GM06990 (cell line): ENCODE results near the gene SEMA6C.
A peak's percentile ranks its signal among the peaks of the same experiment; 100 is the strongest.

Source experiments
- DNase-seq: peaks from one replicate; pipeline ENCODE4 v3.0.0-alpha.2; 2011; ENCODE audit not compliant: insufficient read length; ENCODE audit errors: extremely low read depth
- H3K27me3 ChIP-seq: replicated peaks from 2 replicates; pipeline ENCODE4 v1.6.0; 2011; ENCODE audit warnings: low read length; ENCODE audit not compliant: control insufficient read depth, insufficient read depth
- H3K36me3 ChIP-seq: 2 replicates; pipeline ENCODE4 v1.5.1; 2011; ENCODE audit warnings: low read length; ENCODE audit not compliant: control insufficient read depth, insufficient read depth
- H3K4me3 ChIP-seq: replicated peaks from 2 replicates; pipeline ENCODE4 v1.5.1; 2011; ENCODE audit warnings: low read depth, mild to moderate bottlenecking, control low read depth, low read length
- TF ChIP-seq, protein P1 (sequence below): IDR thresholded peaks from 2 replicates; pipeline ENCODE4 v1.5.1; 2011; ENCODE audit warnings: low read length, control low read depth, mild to moderate bottlenecking, inconsistent platforms; ENCODE audit not compliant: insufficient read depth, poor library complexity, severe bottlenecking

The SEMA6C gene

DNA sequence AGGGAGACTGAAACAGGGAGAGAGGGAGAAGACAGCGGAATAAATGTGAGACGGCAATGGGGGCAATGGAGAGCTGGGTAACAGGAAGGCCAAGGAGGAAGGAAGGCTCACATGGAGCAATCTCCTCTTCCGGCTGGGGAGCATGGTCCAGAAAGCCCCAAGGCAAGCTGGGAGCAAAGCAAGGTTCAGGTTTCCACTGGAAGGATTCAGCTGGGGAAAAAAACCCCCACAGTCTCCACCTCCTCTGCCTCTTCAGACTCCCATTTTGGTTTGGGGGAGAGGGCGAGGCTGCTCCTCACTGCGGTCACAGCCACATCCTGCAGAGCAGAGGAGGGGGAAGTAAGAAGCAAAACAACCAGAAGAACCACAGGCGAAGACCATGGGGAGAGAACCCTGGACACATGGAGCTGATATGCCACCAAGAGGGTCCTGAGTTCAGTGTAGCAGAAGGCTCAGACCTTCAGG lies 10.7 kb upstream of the SEMA6C start:
- no peaks in the 10 kb centered on the region for H3K27me3 ChIP-seq
- peak overlapping the region; percentile 82 for H3K4me3 ChIP-seq
- peaks cover 2% of the 10 kb centered on the region; the same call in 1 of the 2 replicates for H3K36me3 ChIP-seq
- peak; percentile 52 for DNase-seq
- TF ChIP-seq, protein P1, sequence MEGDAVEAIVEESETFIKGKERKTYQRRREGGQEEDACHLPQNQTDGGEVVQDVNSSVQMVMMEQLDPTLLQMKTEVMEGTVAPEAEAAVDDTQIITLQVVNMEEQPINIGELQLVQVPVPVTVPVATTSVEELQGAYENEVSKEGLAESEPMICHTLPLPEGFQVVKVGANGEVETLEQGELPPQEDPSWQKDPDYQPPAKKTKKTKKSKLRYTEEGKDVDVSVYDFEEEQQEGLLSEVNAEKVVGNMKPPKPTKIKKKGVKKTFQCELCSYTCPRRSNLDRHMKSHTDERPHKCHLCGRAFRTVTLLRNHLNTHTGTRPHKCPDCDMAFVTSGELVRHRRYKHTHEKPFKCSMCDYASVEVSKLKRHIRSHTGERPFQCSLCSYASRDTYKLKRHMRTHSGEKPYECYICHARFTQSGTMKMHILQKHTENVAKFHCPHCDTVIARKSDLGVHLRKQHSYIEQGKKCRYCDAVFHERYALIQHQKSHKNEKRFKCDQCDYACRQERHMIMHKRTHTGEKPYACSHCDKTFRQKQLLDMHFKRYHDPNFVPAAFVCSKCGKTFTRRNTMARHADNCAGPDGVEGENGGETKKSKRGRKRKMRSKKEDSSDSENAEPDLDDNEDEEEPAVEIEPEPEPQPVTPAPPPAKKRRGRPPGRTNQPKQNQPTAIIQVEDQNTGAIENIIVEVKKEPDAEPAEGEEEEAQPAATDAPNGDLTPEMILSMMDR: no peak

DNA sequence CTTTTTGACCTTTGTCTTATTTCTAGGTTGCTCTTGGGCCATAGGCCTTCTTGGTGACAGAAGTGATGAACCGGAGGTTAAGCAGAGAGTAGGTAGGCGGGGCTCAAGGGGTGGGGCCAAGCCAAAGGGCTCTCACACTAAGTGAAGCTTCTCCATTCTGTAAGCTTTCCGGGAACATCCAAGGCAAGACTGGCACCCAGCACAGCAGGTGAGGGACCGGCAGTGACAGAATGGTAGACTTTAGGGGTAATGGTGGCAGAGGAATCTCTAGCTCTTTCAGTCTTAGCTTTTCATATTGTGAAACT lies 10.0 kb upstream of the SEMA6C start, which contains the start of gene TNFAIP8L2:
Gene TNFAIP8L2 (plus strand): TSS at position 135 of the 305 bp plus-strand sequence. CDS start 2,049 bp downstream, outside the sequence.
- TF ChIP-seq, protein P1: no peak

DNA sequence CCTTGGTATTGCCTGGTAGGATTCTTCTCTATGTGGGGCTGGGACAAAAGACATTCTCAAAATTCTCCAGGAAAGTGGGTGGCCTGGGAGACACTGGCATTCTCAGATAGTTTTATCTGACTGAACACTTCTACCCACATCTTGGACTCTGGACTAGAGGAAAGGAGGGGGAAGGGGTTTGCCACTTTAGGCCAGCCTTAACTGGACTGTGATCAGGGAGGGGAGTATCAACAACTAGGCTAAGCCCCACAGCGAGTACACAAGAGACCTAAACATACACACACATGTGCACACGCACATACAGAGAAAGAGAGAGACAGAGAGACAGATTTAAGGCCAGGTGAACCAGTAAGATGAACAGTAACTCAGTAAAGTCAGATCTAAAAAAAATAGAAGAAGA lies 1.2 kb upstream of the SEMA6C start:
- H3K27me3 ChIP-seq: peaks cover 2% of the 10 kb centered on the region
- no peaks in the 10 kb centered on the region for H3K36me3 ChIP-seq
- H3K4me3 ChIP-seq: no peak overlapping the region
- TF ChIP-seq, protein P1: no peak
- no peak for DNase-seq

More for the DNA sequence above, 10.0 kb upstream of the SEMA6C start, which contains the start of gene TNFAIP8L2:
- Histone ChIP-seq H3K36me3 (peaks cover 2% of the 10 kb centered on the region; the same call in 1 of the 2 replicates), H3K4me3 (peak within 1 kb of the TSS; percentile 82), H3K27me3 (no peaks in the 10 kb centered on the region)
- DNase-seq: peak; percentile 56

DNA sequence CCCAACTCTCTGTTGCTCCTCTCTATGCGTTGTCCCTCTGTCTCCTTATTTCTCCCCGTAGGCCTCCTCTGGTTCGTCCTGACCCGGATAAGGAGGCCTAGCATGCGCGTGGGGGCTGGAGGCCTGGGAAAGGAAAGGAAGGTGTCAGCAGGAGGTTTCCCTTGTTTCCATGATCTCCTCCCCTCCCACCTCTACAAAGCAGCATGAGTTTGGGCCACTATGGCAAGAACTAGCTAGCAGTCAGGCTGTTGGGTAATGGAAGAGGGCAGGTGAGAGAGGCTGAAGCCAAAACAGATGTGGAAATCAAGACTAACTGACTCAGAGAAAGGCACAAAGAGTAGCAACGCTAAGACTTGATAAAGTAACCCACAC lies 687 bp upstream of the SEMA6C start:
- TF ChIP-seq, protein P1: no peak
- H3K27me3 ChIP-seq: peaks cover 2% of the 10 kb centered on the region
- DNase-seq: no peak
- peak overlapping the region; percentile 85 for H3K4me3 ChIP-seq
- no peaks in the 10 kb centered on the region for H3K36me3 ChIP-seq

DNA sequence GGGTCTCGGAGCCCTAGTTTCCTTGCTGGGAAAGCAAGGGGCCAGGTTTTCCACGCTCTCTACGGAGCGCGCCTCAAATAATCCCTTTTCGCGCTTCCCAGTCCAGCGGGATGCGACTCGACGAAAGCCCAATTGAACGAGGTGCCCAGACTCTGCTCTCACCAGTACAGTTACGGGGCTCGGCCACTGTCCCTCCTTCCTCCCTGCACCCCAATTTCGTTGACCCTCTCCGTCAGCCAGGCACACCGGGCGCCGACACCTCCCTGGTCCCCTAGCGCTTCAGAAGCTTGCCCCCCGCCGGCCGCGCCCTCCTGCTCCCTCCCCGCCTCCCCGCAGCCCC lies 389 bp downstream of the SEMA6C start:
- peaks cover 2% of the 10 kb centered on the region for H3K27me3 ChIP-seq
- no peak for DNase-seq
- H3K36me3 ChIP-seq: no peaks in the 10 kb centered on the region
- H3K4me3 ChIP-seq: peak overlapping the region; percentile 85
- TF ChIP-seq, protein P1: no peak
